AG04450 (cell line): ENCODE results near the gene VDAC1. TPM values are rescaled to one million over a fixed set of nuclear protein-coding genes. Genes with fewer than 3 reads are reported as not detected.

Experiments
- CTCF ChIA-PET: fragments of 300-600, 350-600 bp; formaldehyde crosslinking; extraction: SDS; loops from one replicate; lab custom pipeline; 2022; ENCODE audit warnings: antibody characterized with exemption, inconsistent platforms; lab: Charles Lee
- POLR2A ChIA-PET: fragments of 350-600 bp; formaldehyde crosslinking; extraction: SDS; loops from one replicate; lab custom pipeline; 2021; ENCODE audit warnings: antibody characterized with exemption, inconsistent platforms; lab: Yijun Ruan, JAX
- DNase-seq: peaks from one replicate; pipeline ENCODE4 v3.0.0-alpha.2; 2011; ENCODE audit warnings: low read depth, low spot score
- H3K27ac ChIP-seq: one replicate; pipeline ENCODE4 v1.5.1; 2012; ENCODE audit warnings: low read depth, low read length, control low read depth
- H3K27me3 ChIP-seq: one replicate; pipeline ENCODE4 v1.6.0; 2012; ENCODE audit warnings: low read length; ENCODE audit not compliant: control insufficient read depth, insufficient read depth
- H3K4me3 ChIP-seq: 2 replicates; pipeline ENCODE4 v1.5.1; 2011; ENCODE audit warnings: mild to moderate bottlenecking, low read depth, low read length, control low read depth
- H3K9me3 ChIP-seq: 2 replicates; pipeline ENCODE4 v1.5.1; 2012; ENCODE audit warnings: low read length; ENCODE audit not compliant: control insufficient read depth, insufficient read depth
- polyA plus RNA-seq: library from polyadenylated mRNA; depleted of rRNA; stranded (reverse); fragments of >200 nt; gene quantifications from 2 replicates; pipeline ENCODE4 v1.2.3, GENCODE V29; 2011
- TF ChIP-seq, protein P1 (sequence below): IDR thresholded peaks from 2 replicates; pipeline ENCODE4 v1.5.1; 2011; ENCODE audit warnings: low read depth, low read length, control low read depth, inconsistent platforms

The VDAC1 gene
- polyA plus RNA-seq, 1 experiment, result 262 TPM

- DNase-seq, result no peak
- no peak overlapping the region for H3K27ac ChIP-seq
- peaks cover 10% of the 10 kb centered on the region for H3K27me3 ChIP-seq
- H3K4me3 ChIP-seq, result no peak overlapping the region
- H3K9me3 ChIP-seq, result no peaks in the 10 kb centered on the region
- POLR2A ChIA-PET, result no interaction called here
- TF ChIP-seq, protein P1, sequence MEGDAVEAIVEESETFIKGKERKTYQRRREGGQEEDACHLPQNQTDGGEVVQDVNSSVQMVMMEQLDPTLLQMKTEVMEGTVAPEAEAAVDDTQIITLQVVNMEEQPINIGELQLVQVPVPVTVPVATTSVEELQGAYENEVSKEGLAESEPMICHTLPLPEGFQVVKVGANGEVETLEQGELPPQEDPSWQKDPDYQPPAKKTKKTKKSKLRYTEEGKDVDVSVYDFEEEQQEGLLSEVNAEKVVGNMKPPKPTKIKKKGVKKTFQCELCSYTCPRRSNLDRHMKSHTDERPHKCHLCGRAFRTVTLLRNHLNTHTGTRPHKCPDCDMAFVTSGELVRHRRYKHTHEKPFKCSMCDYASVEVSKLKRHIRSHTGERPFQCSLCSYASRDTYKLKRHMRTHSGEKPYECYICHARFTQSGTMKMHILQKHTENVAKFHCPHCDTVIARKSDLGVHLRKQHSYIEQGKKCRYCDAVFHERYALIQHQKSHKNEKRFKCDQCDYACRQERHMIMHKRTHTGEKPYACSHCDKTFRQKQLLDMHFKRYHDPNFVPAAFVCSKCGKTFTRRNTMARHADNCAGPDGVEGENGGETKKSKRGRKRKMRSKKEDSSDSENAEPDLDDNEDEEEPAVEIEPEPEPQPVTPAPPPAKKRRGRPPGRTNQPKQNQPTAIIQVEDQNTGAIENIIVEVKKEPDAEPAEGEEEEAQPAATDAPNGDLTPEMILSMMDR, result no peak
- CTCF ChIA-PET, result interaction anchor here (0.6 to 2.4 kb wide), 3 partner anchors 28 to 832 kb away, joined by 4 to 13 read pairs (median 4); no protein-coding TSS in a partner anchor
Measured at GRCh38 chr5:133942614-133943474, 61.9 kb downstream of the VDAC1 start.

- Histone ChIP-seq H3K4me3 (no peak overlapping the region), H3K27me3 (peaks cover 10% of the 10 kb centered on the region), H3K9me3 (peaks cover under 1% of the 10 kb centered on the region), H3K27ac (no peak overlapping the region)
- ChIA-PET POLR2A (no interaction called here), CTCF (no interaction called here)
- TF ChIP-seq, protein P1, result no peak
- DNase-seq, result no peak
Measured at GRCh38 chr5:133941456-133942196, 63.1 kb downstream of the VDAC1 start.

DNA sequence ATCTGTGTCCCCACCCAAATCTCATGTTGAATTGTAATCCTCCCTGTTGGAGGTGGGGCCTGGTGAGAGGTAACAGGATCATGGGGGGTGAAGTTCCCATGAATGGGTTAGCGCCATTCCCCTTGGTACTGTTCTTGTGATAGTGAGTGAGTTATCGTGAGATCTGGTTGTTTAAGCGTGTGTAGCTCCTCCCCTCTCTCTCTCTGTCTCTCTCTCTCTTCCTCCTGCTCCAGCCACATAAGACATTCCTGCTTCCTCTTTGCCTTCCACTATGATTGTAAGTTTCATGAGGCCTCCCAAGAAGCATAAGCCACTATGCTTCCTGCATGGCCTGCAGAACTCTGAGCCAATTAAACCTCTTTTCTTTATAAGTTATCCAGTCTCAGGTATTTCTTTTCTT is 65.1 kb downstream of the VDAC1 start:
- ChIA-PET CTCF (interaction anchor here (1.5 kb wide), 1 partner anchor 10 kb away, joined by 4 read pairs; no protein-coding TSS in a partner anchor), POLR2A (no interaction called here)
- H3K4me3 ChIP-seq, result no peak overlapping the region
- DNase-seq, result no peak
- TF ChIP-seq, protein P1, result no peak
- no peak overlapping the region for H3K27ac ChIP-seq
- peaks cover 12% of the 10 kb centered on the region for H3K9me3 ChIP-seq
- H3K27me3 ChIP-seq, result peaks cover 15% of the 10 kb centered on the region

GRCh38 chr5:133938929-133939328 is 65.8 kb downstream of the VDAC1 start:
- TF ChIP-seq, protein P1, result no peak
- DNase-seq, result no peak
- H3K27ac ChIP-seq, result no peak overlapping the region
- no peak overlapping the region for H3K4me3 ChIP-seq
- ChIA-PET CTCF (interaction anchor here (1.5 kb wide), 1 partner anchor 11 kb away, joined by 4 read pairs; no protein-coding TSS in a partner anchor), POLR2A (no interaction called here)
- peaks cover 12% of the 10 kb centered on the region for H3K9me3 ChIP-seq
- H3K27me3 ChIP-seq, result peaks cover 22% of the 10 kb centered on the region
